GM13977 (cell line): Measurements from ENCODE around the gene TTLL9.

Experiments used
- DNase-seq: peaks from one replicate; pipeline ENCODE4 v3.0.0; 2012; ENCODE audit warnings: low spot score
- CTCF ChIP-seq: IDR thresholded peaks from 2 replicates; pipeline ENCODE4 v1.5.1; 2012; ENCODE audit warnings: mild to moderate bottlenecking, control low read depth; ENCODE audit not compliant: insufficient read depth; ENCODE audit errors: extremely low read depth, missing control alignments
- in situ Hi-C: fragments of 300-500 bp; cut with MboI; formaldehyde crosslinking; loops from one replicate; pipeline ENCODE4 v1.12.0; 2022; ENCODE audit warnings: low sequenced_read_pairs, low pct_unique_long_range_greater_than_20kb, mixed read lengths, inconsistent platforms; ENCODE audit not compliant: unreplicated experiment

Gene TTLL9

GRCh38 chr20:31937820-31938219, 67.4 kb downstream of the TTLL9 start:
- no peak for TF ChIP-seq CTCF
- in situ Hi-C loops = no loop called here

GRCh38 chr20:31939661-31940060, 69.2 kb downstream of the TTLL9 start:
- no peak for TF ChIP-seq CTCF
- in situ Hi-C loops = no loop called here
- no peak for DNase-seq

More at GRCh38 chr20:31937820-31938219, 67.4 kb downstream of the TTLL9 start:
- no peak for DNase-seq

- TF ChIP-seq CTCF = no peak
- in situ Hi-C loops = no loop called here
- no peak for DNase-seq
These were observed 72.6 kb downstream of the TTLL9 start for GRCh38 chr20:31943052-31943471.

- no peak for DNase-seq
- TF ChIP-seq CTCF = no peak
- in situ Hi-C loops = no loop called here
These were observed 74.9 kb downstream of the TTLL9 start for GRCh38 chr20:31945319-31945718.

GRCh38 chr20:31945785-31946184, 75.4 kb downstream of the TTLL9 start:
- in situ Hi-C loops = no loop called here
- TF ChIP-seq CTCF = no peak
- DNase-seq = no peak

GRCh38 chr20:31948008-31948407, 77.6 kb downstream of the TTLL9 start:
- DNase-seq = no peak
- TF ChIP-seq CTCF = no peak
- in situ Hi-C loops = no loop called here

- in situ Hi-C loops = no loop called here
- DNase-seq = no peak
- no peak for TF ChIP-seq CTCF
These were observed 79.6 kb downstream of the TTLL9 start for GRCh38 chr20:31949877-31950646.
